Measurements from ENCODE around the gene PNPLA2. TPM values are rescaled to one million over a fixed set of nuclear protein-coding genes. Genes with fewer than 3 reads are reported as not detected.
A peak's percentile ranks its signal among the peaks of the same experiment; 100 is the strongest.

The PNPLA2 gene
- total and polyA plus RNA-seq, 10 of the 15 experiments (the other 5 are each of a cell fraction or from before 2014, with no cell fraction given) = 0.19 to 34.0 (median 8.1) TPM

DNA sequence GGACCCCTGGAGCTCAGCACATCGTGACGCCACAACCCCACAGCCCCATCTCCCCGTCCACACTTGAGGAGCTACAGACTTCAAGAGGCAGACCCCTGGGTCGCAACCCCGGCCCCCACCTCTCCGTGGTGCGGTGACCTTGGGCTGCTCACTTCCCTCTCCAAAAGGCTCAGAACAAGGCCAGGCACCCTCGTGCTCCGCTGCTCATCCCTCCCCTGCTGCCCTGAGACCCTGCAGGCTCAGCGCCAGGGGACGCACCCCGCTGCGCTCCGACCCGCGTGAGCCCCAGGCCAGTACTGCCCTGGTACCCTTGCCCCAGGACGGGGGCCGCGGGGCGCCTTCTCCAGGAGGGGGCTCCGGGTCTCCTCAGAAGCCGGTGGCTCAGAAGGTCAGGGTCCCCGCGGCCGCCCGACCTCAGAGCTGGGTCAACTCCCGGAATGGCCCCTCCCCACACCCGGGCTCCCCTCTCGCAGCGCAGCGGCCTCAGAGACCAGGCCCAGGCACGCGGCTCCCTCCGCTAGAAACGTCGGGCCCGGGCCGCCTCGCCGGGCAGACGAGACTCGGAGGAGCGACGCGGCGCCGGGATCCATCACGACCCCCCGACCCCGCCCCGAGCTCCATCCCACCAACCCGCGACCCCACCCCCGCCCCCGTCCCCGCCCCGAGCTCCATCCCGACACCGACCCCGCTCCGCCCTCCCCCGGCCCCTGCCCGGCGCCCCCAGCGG is 42.0 kb upstream of the PNPLA2 start:
- SMC1A ChIA-PET (ENCODE audit: uncharacterized antibody, unreplicated experiment) = interaction anchor here (0.6 kb wide), 1 partner anchor 266 kb away, joined by 3 read pairs; no protein-coding TSS in a partner anchor
- Histone ChIP-seq H3K4me2 (ENCODE audit: control insufficient read depth, insufficient read depth) (peak overlapping the region; percentile 92), H3K36me3 (ENCODE audit: control insufficient read depth in 2 of 2, insufficient read depth in 2 of 2, low read length in 1 of 2) (peaks cover 0 to 11% of the 10 kb centered on the region in 2 experiments; a peak in 3 of 4 replicates), H3K27ac (ENCODE audit: control insufficient read depth, insufficient read depth) (peak overlapping the region; percentile 78), H3K9ac (ENCODE audit: control insufficient read depth, insufficient read depth, low read length) (peak overlapping the region; percentile 90), H3K27me3 (replicated peaks in 1 of 2; ENCODE audit: control insufficient read depth in 2 of 2, insufficient read depth in 2 of 2, low read length in 1 of 2) (no peaks in the 10 kb centered on the region), H2AFZ (ENCODE audit: control insufficient read depth, low read depth, low read length) (peak overlapping the region; percentile 84), H4K20me1 (ENCODE audit: control insufficient read depth, insufficient read depth) (no peaks in the 10 kb centered on the region), H3K4me3 (peak overlapping the region; percentile 99), H3K79me2 (ENCODE audit: control insufficient read depth, insufficient read depth, low read length) (peaks cover 41% of the 10 kb centered on the region), H3K4me1 (ENCODE audit: control insufficient read depth, insufficient read depth, low read length) (peaks cover 13% of the 10 kb centered on the region), H3K9me3 (replicated peaks; ENCODE audit: control insufficient read depth, insufficient read depth, low read length) (no peaks in the 10 kb centered on the region)
- FAIRE-seq = peak; percentile 49
- TSS peak; percentile 71 for BruUV-seq (replicated peaks)
- peak; percentile 59 for ATAC-seq
- DNase-seq (ENCODE audit: low read depth, low spot score) = no peak
- POLR2A ChIA-PET = interaction anchor here (0.9 to 1.4 kb wide), 3 partner anchors 19 to 30 kb away, joined by 3 to 10 read pairs (median 3); partner anchors contain the start of gene TALDO1
- 2% methylated on average over 40 of the region's 65 CpGs for WGBS (ENCODE audit: insufficient coverage, insufficient replicate concordance, low lambda C conversion rate, missing lambda C conversion rate)
- in situ Hi-C loops (cut with MboI) = no loop called here
- intact Hi-C loops (cut with micrococcal nuclease; ENCODE audit: unreplicated experiment) = no loop called here
- RAD21 ChIA-PET (ENCODE audit: unreplicated experiment) = interaction anchor here (0.9 to 1.7 kb wide), 3 partner anchors 19 to 161 kb away, joined by 3 to 6 read pairs (median 4); partner anchors contain the start of gene IRF7
- CTCF ChIA-PET = interaction anchor here (0.9 kb wide), 1 partner anchor 51 kb away, joined by 5 read pairs; no protein-coding TSS in a partner anchor
- TF ChIP-seq BRCA1 (IDR thresholded peaks at IDR 0.05; ENCODE audit: low read depth, low read length) (no peak), DPF2 (IDR thresholded peaks at IDR 0.05) (0 out of 2 replicates have a peak, but pooled peaks have one; percentile 15), RELA (IDR thresholded peaks at IDR 0.05; ENCODE audit: borderline replicate concordance, partially characterized antibody) (no peak), FOXK2 (IDR thresholded peaks at IDR 0.05) (no peak), EED (IDR thresholded peaks at IDR 0.05; ENCODE audit: low read depth) (no peak), ZNF207 (IDR thresholded peaks at IDR 0.05; ENCODE audit: borderline replicate concordance) (no peak), NBN (IDR thresholded peaks at IDR 0.05) (no peak), STAT3 (IDR thresholded peaks at IDR 0.05; ENCODE audit: low read depth, low read length) (no peak), ETV6 (conservative IDR thresholded peaks at IDR 0.05 in 1 of 2, IDR thresholded peaks at IDR 0.05 in 1 of 2; ENCODE audit: borderline replicate concordance in 1 of 2, low read depth in 1 of 2) (no peak), SPI1 (IDR thresholded peaks at IDR 0.05; ENCODE audit: borderline replicate concordance, insufficient read depth, low read depth, low read length) (peak; percentile 63; the same call in 1 of the 2 replicates), RCOR1 (conservative IDR thresholded peaks at IDR 0.05; ENCODE audit: low read depth, low read length) (no peak), ESRRA (IDR thresholded peaks at IDR 0.05; ENCODE audit: low read length) (0 out of 2 replicates have a peak, but pooled peaks have one; percentile 41), POLR2AphosphoS5 (IDR thresholded peaks at IDR 0.05; ENCODE audit: low read length) (peak; percentile 40; the same call in 1 of the 2 replicates)
- TF ChIP-seq, protein P1, sequence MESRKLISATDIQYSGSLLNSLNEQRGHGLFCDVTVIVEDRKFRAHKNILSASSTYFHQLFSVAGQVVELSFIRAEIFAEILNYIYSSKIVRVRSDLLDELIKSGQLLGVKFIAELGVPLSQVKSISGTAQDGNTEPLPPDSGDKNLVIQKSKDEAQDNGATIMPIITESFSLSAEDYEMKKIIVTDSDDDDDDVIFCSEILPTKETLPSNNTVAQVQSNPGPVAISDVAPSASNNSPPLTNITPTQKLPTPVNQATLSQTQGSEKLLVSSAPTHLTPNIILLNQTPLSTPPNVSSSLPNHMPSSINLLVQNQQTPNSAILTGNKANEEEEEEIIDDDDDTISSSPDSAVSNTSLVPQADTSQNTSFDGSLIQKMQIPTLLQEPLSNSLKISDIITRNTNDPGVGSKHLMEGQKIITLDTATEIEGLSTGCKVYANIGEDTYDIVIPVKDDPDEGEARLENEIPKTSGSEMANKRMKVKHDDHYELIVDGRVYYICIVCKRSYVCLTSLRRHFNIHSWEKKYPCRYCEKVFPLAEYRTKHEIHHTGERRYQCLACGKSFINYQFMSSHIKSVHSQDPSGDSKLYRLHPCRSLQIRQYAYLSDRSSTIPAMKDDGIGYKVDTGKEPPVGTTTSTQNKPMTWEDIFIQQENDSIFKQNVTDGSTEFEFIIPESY (IDR thresholded peaks at IDR 0.05) = no peak
- TF ChIP-seq, protein P2, sequence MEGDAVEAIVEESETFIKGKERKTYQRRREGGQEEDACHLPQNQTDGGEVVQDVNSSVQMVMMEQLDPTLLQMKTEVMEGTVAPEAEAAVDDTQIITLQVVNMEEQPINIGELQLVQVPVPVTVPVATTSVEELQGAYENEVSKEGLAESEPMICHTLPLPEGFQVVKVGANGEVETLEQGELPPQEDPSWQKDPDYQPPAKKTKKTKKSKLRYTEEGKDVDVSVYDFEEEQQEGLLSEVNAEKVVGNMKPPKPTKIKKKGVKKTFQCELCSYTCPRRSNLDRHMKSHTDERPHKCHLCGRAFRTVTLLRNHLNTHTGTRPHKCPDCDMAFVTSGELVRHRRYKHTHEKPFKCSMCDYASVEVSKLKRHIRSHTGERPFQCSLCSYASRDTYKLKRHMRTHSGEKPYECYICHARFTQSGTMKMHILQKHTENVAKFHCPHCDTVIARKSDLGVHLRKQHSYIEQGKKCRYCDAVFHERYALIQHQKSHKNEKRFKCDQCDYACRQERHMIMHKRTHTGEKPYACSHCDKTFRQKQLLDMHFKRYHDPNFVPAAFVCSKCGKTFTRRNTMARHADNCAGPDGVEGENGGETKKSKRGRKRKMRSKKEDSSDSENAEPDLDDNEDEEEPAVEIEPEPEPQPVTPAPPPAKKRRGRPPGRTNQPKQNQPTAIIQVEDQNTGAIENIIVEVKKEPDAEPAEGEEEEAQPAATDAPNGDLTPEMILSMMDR (IDR thresholded peaks at IDR 0.05 in 2 of 3, conservative IDR thresholded peaks at IDR 0.05 in 1 of 3; ENCODE audit: control insufficient read depth in 2 of 3, extremely low read depth in 1 of 3, insufficient read depth in 1 of 3, low read depth in 3 of 3, low read length in 3 of 3) = peak in 1 of 3 experiments; percentile 10; a peak in 1 of 6 replicates
- TF ChIP-seq, protein P3, sequence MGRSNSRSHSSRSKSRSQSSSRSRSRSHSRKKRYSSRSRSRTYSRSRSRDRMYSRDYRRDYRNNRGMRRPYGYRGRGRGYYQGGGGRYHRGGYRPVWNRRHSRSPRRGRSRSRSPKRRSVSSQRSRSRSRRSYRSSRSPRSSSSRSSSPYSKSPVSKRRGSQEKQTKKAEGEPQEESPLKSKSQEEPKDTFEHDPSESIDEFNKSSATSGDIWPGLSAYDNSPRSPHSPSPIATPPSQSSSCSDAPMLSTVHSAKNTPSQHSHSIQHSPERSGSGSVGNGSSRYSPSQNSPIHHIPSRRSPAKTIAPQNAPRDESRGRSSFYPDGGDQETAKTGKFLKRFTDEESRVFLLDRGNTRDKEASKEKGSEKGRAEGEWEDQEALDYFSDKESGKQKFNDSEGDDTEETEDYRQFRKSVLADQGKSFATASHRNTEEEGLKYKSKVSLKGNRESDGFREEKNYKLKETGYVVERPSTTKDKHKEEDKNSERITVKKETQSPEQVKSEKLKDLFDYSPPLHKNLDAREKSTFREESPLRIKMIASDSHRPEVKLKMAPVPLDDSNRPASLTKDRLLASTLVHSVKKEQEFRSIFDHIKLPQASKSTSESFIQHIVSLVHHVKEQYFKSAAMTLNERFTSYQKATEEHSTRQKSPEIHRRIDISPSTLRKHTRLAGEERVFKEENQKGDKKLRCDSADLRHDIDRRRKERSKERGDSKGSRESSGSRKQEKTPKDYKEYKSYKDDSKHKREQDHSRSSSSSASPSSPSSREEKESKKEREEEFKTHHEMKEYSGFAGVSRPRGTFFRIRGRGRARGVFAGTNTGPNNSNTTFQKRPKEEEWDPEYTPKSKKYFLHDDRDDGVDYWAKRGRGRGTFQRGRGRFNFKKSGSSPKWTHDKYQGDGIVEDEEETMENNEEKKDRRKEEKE (IDR thresholded peaks at IDR 0.05) = no peak

Data from GM12878 (cell line).